Activated CD4-positive, alpha-beta T cell treated with anti-CD3 and anti-CD28 coated beads for 24 hours (primary cell): Measurements from ENCODE around the gene FGF14.
"Not testable (repeated sequence)": the region's sequence is repeated elsewhere in the genome, so short reads cannot be mapped to it uniquely, and the experiment has no call there.

Experiments used
- DNase-seq, 2 donors: peaks; one replicate each; pipeline ENCODE4 v3.0.0-alpha.2; 2020; ENCODE audit warnings: low read depth in 2 of 2

The FGF14 gene

DNA sequence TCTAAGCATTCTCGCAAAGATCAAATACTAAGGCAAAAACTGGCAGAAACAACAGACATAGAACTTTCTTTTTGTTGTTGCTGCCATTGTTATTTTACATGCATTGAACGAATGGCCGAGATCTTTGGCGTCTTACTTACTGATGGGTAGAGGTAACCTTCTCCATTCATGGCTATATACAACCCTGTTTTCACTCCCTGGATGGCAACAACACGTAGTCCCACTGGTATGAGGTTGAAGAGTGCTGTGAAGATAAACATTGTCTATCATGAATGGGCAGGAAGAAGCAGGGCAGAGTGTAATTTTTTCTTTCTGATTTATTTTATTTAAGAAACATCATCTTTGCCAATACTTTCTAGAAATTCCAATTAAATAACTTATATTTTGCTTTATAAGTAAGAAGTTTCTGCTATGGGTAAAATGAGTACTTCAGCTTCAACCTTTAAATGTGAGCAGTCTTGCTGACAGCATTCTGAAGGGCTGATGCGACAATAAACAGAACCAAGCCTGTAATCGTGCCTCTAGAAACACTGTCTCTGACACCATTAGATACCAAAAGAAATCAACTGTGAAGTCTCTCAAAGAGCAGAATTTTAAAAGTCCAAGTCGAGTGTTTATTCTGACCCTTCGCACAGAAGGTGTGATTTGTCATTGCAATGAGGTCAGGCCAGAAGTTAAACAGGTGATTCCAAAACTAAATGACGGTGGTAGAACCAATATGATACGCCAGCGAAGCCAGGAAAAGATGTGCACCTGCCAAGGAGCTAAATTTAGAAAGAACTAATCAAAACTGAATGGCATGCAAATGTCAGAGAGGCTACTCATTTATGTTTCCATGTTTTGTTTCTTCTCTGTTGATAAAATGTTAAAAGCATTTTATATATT lies 533.0 kb downstream of the FGF14 start:
- no peak for DNase-seq

GRCh38 chr13:101866889-101867581 lies 534.8 kb downstream of the FGF14 start:
- no peak for DNase-seq

DNA sequence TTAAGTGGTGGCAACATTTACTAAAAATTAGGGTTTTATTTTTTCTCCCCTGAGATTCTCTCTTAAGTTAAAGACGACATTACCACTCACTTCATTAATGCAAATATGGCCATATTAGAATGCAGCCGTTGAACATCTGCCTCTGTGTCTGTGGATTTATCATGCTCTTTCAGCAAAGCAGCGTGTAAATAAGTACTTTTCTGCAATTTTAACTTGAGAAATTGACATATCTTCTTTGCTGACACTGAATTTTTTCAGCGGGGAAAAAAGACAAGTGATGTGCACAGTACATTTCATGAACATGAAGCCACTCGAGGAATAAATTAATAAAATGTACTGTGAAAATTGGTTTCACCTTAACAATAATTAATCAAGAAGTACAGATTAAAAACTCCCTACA lies 543.0 kb downstream of the FGF14 start:
- no peak for DNase-seq

DNA sequence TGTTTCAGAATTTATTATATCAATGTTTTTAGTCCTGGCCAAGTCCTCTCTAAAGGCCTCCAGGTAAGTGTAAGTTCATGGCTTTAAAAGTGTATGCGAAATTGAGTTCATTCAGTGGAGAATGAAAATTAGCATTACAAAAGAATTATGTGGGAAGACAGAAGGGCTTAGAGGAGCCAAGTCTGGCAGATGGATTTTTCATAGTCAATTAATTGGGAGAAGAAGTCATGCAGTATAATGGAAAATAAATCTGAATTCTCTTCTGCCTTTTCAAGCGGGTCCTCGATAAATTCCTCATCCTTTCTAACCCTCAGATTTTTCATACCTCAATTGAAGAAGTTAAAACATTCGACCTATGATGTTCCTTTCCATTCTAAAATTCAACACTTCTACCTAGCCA lies 555.1 kb downstream of the FGF14 start:
- no peak for DNase-seq

- no peak for DNase-seq
These were observed 555.6 kb downstream of the FGF14 start for GRCh38 chr13:101846249-101846648.

DNA sequence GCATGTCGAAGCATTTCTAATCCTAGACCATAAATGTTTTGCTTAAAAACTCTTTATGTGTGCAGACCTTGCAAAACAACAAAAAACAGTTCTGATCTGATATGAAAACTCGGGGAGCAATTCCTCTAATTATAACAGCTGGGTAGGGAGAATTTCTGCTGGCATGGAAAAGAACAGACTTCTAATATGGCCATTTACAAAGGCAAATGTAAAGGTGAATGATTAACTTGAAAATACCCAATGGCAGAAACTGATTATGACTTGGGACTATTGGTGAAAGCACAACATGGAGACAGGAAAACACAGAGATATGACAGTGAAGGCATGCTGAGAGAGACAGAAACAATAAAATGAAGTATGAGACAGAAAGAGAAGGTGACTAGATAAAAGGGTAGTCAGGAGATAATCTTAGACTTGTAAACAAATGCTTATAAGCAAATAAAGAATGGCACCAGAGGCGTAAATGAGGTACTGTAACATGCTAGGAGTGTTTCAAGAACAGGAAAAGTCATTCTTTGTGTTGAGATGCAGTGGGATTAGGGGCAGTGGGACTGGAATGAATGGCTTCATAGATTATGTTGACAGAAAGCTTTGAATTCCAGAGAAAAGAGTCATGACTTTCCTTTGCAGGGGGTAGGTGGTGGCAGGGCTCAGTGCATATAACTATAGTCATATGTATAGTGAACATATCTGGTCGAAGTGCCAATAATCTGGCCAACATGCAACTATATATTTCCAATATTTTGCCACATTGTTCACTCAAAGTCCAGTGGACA lies 556.4 kb downstream of the FGF14 start:
- no peak for DNase-seq

DNA sequence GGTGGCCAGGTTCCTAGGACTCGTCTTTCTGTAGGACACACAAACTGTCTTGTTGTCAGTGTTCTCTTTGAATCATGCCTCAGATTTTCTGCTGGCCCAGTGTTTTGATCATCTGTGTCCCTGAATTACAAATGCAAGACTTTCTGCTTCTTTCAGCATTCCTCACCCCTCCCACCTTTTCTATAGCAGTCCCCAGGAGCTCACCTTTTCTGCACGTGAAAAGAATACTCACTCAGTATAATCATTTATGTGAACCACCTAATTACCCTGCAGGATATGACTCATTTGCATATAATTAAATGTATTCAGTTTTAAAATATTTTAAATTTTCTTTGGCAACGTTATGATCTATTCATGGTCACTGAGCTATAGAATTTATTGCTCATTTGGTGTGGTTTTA lies 560.1 kb downstream of the FGF14 start:
- DNase-seq, result no peak

GRCh38 chr13:101838323-101838722 lies 563.5 kb downstream of the FGF14 start:
- no peak for DNase-seq

DNA sequence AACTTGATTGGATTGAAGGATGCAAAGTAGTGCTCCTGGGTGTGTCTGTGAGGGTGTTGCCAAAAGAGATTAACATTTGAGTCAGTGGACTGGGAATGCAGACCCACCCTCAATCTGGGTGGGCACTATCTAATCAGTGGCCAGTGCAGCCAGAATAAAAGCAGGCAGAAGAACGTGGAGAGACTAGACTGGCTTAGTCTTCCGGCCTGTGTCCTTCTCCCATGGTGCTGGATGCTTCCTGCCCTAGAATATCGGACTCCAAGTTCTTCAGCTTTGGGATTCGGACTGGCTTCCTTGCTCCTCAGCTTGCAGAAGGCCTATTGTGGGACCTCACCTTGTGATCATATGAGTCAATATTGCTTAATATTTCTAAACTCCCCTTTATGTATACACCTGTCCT lies 564.1 kb downstream of the FGF14 start:
- not testable (repeated sequence) for DNase-seq

DNA sequence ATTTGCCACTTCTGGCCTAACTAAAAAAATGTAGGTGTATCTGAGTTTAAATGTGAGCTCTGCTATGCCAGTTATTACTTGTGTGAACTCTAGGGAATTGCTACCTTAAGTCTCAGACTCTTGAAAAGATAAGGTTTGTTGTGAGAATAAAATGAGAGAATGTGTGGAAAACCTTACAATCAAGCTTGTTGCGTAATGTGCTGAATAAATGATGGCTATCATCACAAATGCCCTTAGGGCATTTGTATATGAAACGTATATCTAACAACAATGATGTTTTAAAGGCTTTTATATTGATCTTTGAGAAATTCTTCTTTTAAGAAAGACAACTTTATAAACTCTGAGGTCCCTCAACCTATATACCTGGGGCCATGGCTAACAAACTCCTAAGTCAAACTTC lies 564.6 kb downstream of the FGF14 start:
- DNase-seq, result no peak

DNA sequence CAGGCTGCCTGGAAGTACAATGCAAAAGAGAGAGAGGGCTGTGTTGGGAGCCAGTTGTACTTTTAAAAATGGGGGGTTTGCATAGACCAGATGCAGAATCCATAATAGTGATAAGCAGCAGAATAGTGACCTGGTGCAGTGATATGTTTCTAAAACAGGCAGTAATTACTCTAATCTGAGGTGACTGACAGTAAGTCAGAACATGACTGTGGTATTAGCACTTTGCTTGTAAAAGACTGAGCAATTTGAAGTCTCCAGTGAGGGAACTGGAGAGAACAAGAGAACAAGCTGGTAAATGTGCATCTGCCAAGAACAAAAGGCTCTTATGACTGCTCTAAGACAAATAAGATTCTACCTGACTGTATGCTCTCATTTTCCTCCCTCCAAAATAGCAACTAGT lies 565.9 kb downstream of the FGF14 start:
- DNase-seq, result no peak

DNA sequence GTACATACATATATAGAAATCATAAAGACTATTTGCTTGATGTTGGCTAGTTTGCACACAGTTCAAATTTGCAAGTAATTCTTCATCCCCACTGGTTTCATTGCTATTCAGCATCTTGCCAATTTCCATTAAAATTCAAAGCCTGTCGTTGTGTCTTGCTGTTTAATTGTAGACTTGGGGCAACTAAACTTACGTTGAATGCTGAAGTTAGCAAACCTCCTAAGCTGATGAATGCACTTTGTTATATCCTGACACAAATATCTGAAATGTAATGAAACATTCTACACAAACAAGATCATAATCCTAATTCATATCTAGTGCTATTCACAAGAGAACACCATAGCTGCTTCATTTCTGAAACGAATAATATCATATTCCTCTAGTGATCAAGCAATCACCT lies 568.2 kb downstream of the FGF14 start:
- no peak for DNase-seq

GRCh38 chr13:101830035-101830434 lies 571.8 kb downstream of the FGF14 start:
- DNase-seq, result no peak

GRCh38 chr13:101829484-101829883 lies 572.4 kb downstream of the FGF14 start:
- DNase-seq, result no peak

GRCh38 chr13:101828119-101828518 lies 573.7 kb downstream of the FGF14 start:
- DNase-seq, result no peak

DNA sequence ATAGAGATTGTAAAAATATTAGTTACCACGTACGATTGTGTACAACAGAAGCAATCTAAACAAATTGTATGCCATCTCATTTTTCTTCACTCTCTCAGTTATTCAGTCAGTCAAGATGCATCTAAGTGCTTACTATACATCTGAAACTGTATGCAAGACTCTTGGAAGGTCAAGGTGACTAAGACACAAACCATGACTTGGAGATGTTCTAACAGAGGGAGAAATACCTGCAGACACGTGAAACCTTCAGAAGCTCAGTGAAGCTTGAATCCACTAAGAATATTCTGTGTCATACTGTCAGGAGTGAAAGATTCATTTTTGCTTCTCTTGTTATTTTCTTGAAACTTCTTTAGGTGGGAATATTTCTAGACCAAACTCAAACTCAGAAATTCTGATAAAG lies 584.0 kb downstream of the FGF14 start:
- no peak for DNase-seq

DNA sequence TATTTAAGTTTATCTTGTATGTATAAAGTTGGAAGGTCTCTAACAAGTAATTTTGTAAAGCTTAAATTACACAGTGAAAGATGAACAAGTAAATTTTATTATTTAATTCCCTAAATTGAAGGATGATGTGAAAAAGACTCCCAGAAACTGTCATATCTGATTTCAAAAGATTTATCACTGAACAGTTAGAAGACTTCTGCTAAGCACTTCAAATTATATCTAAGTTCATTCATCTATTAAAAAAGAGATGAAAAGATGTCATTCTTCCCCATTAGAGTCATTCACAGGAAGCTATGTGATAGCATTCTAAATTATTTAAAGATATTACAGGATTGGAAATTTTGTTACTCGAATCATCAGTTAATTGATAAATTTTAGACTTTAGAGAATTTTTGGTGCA lies 590.0 kb downstream of the FGF14 start:
- DNase-seq, result no peak

DNA sequence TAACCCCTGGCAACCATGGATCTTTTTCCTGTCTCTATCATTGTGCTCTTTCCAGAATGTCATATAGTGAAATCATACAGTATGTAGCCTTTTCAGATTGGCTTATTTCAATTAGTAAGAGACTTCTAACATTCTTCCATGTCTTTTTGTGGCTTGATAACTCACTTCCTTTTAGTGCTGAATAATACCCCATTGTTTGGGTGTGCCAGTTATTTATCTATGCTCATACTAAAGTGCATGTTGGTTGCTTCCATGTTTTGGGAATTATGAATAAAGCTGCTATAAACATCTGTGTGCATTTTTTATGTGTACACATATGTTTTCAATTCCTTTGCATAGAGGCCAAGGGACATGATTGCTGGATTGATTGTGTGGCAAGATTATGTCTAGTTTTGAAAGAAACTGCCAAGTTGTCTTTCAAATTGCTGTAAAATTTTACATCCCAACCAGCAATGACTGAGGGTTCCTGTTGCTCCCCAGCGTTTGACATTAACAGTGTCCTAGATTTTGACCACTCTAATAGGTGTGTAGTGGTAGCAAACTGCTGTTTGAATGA lies 590.5 kb downstream of the FGF14 start:
- DNase-seq, result no peak

DNA sequence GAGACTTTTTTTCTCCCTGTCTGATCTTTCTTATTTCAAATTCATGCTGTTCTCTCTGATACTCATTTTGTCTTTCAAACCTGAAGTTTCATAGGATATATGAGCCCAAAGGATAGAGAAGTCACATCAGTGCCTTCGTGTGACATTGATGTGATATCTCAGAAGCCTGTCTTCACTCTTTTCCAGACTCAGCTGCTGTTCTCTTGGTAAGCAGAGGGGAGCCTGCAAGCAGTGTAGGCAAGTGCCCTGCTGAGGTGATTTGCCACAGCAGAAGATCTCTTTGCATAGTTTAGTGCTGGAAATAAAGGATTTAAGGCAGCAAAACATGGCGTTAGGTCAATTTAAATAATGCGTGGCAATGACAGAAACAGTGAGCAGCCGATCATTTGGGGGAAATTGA lies 602.7 kb downstream of the FGF14 start:
- DNase-seq, result no peak

GRCh38 chr13:101798437-101798836 lies 603.4 kb downstream of the FGF14 start:
- DNase-seq, result no peak

DNA sequence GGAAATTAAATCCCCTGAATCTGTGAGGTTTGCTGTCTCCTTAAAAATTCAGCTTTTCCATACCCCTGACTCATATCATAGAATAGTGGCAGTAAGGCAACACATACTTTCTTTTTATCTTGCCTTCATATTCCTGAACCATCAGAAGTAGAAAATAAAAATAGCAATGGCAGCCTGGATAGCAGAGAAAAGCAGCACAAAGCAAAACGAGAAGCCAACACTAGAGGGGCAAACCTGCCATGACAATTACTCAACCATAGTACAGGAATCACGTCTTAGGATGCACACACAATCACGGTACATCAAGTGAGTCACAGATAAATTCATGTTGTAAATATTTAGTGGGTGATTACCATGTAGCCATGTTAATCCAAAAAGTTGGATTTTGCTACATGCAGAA lies 606.4 kb downstream of the FGF14 start:
- DNase-seq, result no peak

DNA sequence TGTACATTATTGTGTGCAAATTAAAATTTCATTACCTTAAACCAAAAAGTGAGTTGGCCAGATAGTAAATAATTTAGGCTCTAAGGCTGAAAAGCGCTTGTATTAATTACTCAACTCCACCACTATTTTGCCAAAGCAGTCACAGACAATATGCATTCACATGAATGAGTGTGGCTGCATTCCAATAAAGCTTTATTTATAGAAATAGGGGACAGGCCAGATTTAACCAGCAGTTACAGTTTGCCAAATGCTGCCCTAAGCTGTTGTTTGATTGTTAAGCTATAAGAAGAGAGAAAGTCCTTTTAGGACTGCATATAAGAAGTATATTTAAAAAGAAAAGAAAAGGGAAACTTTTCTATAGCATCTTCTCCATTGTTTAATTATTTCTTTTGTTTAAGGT lies 606.8 kb downstream of the FGF14 start:
- no peak for DNase-seq
